EL (cell line): ENCODE data around the gene PTGS2.

Source experiments
- DNase-seq: peaks from one replicate; pipeline ENCODE4 v3.0.0-alpha.2; 2016

Gene PTGS2

DNA sequence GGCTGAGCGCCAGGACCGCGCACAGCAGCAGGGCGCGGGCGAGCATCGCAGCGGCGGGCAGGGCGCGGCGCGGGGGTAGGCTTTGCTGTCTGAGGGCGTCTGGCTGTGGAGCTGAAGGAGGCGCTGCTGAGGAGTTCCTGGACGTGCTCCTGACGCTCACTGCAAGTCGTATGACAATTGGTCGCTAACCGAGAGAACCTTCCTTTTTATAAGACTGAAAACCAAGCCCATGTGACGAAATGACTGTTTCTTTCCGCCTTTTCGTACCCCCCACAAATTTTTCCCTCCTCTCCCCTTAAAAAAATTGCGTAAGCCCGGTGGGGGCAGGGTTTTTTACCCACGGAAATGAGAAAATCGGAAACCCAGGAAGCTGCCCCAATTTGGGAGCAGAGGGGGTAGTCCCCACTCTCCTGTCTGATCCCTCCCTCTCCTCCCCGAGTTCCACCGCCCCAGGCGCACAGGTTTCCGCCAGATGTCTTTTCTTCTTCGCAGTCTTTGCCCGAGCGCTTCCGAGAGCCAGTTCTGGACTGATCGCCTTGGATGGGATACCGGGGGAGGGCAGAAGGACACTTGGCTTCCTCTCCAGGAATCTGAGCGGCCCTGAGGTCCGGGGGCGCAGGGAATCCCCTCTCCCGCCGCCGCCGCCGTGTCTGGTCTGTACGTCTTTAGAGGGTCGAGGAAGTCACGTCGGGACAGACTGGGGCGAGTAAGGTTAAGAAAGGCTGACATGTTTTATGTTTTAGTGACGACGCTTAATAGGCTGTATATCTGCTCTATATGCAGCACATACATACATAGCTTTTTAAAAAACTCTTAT, at the start of gene PTGS2:
PTGS2 (minus strand) TSS at position 179 of the 817 bp plus-strand sequence; CDS start at position 46, 133 bp downstream.
- peak; percentile 93 for DNase-seq

DNA sequence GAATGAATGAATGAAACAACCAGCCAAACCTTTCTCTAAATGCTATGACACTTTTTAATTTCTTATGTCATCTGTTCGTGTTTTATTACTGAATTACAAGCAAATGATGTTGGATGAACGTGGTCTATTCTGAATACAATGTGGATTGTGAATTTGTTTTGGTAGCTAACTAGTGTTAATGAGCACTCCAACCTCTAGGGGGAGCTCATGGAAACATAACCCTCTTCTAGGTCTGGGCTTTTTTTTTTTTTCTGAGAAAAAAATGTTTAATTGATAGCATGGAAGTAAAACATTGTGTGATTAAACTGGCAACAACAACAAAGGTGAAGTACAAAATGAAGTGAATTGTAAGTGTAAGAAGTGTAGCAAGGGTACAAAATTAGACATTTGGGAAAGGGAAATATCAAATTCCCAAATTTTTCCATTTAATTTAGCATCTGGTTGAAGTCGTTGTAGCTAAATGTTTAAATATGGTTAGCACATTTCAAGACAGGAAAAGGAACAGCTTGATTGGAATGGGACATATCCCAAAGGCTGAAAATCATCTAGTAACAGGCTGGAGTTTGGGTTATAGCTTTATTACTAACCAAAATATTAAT, 42.6 kb upstream of the PTGS2 start:
- DNase-seq, result peak; percentile 47

DNA sequence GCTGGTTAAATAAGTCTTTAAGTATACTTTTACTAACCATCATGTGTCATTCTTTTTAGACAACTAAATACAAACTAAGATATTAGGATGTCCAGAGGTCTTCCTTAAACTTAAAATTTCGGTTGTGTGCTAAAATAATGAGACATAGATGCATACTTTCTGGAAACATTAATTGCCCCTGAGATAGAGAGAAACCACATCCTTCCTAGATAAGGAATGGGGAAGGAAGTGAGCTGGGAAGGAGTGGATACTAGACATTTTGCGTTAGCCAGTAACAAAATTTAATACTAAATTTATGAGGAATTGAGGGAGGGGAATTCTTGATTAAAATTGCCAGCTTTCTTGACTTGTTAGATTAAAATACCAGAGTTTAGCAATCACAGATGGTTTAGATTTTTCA, 37.1 kb upstream of the PTGS2 start:
- no peak for DNase-seq

DNA sequence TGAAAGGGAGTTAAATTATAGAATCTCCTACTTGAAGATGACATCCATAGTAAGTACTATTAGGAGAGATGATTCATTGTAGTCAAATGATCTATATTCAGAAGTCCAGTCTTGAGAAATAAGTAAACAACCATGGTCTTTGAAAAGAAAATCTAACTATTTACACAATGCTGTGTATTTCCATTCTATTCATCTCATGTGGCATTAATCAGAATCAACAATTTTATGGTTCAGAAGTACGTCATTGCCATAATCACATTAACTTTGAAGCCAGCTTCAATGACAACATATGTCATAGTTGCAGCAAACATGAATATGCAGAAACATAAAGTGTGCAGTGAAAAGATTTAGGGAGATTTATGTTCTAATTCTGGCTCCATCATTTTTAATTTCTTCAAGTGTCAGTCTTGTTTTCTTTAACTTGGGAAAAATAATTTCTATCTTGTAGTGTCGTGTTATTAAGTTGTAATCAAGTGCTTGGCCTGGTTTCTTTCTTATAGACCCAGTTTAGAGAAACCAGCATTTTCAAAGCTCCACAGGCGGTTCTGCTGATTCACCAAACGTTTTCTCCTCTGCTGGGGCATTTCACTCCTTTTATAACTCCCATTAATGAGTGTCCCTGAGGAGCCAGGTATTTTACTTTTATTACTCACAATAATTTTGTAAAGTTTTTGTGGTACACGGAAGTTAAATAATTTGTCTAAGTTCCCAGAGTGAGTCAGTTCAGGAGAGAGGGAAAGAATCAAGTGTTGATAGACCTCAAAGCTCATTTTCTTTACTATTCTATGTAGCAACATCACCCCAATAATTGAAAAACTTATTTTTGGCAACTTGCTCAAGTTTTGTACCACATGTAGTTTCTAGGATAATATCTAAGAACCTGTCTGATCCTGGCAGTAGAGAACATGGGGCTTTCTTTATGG, 35.9 kb upstream of the PTGS2 start:
- DNase-seq, result no peak

DNA sequence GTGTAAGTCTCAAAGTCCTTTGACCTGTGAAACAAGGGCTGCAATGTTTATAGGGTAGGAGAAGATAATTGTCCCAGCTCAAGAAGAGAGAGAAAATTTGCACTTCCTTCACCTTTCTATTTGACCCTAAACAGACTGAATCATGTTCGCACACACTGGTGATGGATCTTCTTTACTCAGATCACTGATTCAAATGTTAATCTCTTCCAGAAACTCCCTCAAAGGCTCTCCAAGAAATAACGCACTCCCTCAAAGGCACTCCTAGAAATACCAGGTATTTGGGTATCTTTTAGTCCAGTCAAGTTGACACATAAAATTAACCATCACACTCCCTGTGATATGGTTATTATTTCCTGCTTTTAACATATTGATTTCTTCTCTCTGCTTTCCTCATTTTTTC, 30.5 kb upstream of the PTGS2 start:
- DNase-seq, result no peak

DNA sequence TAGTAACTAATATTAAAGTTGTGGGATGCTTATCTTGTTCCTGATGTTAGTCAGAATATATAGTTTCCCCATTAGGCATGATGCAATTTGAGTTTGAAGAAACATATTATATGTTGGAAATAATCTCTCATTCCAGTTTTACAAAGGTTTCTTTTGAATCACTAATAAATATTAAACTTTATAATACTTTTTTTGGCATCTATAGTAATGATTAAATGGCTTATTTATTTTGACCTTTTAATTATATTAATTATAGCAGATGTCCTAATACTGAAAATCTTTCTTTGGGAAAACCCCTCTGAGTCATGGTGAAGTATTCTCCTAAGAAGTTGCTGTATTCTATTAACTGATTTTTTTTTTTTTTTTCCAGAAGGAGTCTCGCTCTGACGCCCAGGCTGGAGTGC, 28.5 kb upstream of the PTGS2 start:
- DNase-seq, result peak; percentile 5

DNA sequence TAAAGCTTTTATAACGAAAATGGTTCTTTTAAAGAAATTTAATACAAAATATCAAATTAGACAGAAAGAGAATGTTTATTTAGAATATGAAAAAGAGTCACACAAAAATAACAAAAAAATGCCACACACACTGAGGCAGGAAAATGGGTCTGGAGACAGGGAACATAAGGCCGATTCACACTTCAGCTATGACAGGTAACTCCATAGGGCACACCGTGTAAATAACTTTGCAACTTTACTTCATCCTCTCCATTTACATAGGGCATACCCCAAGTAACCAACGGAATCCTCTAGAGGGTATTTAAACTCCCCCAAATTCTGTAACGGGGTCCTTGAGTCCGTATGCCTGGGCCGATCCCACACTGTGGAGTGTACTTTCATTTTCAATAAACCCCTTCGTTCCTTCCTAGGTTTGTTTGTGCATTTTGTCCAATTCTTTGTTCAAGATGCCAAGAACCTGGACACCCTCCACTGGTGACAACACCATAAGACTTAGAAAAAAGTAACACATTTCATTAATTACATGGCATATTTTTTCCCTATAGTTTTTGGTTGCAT, 23.1 kb upstream of the PTGS2 start:
- no peak for DNase-seq

DNA sequence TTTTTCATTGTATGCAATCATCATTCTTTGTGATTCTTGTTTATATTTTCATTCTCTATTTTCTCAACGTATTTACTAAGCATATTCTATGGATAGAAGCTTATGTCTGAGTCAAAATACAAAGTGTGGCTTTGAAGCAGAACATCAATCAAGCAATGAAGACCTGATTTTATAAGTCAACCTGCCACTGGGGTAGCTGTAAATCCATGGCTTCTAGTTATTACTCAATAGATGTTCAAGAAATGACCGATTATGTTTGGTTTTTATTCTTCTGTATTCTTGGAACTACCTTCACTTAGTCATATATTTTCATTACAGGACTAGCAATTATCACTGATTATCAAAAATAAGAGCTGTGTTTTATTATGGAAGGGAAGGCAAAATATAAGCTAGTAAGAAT, 20.5 kb upstream of the PTGS2 start:
- DNase-seq, result no peak

DNA sequence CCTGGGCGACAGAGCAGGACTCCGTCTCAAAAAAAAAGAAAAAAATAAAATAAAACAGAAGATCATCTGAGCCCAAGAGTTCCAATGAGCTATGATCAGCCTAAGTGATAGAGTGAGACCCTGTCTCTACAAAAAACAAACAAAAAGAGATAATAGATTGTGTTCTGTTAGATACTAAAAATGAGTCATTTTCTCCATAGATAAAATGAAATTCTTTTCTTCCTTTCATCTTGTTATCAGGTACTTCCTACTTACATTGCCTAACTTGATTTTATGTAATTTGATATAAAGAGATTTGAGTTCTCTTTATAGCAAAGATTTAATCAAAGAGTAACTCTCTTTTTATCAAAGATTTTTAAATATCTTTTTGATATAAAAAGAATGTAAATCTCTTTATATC, 19.3 kb upstream of the PTGS2 start:
- no peak for DNase-seq

DNA sequence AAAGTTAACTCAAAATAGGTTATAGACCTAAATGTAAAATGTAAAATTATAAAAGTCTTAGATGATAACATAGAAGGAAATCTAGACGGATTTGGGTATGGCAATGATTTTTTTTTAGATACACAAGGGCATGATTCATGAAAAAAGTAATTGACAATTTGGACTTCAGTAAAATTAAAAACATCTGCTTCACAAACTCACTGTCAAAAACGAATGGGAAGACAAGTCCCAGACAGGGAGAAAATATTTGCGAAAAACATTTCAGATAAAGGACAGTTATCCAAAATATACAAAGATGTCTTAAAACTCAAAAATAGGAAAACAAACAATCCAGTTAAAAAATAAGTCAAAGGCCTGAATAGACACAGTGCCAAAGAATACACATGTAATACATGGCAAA, 9.7 kb upstream of the PTGS2 start:
- DNase-seq, result no peak

DNA sequence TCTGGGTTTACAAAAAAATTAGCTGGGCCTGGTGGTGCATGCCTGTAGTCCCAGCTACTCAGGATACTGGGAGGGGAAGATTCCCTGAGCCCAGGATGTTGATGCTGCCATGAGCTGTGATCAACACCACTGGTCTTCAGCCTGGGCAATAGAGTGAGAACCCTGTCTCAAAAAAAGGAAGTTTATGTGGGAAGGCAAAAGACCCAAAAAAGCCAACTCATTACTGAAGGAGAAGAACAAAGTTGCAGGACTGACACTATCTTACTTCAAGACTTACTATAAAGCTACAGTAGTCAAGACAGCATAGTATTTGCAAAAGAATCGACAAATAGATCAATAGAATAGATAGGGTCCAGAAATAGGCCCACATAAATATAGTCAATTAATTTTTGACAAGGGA, 9.2 kb upstream of the PTGS2 start:
- no peak for DNase-seq

DNA sequence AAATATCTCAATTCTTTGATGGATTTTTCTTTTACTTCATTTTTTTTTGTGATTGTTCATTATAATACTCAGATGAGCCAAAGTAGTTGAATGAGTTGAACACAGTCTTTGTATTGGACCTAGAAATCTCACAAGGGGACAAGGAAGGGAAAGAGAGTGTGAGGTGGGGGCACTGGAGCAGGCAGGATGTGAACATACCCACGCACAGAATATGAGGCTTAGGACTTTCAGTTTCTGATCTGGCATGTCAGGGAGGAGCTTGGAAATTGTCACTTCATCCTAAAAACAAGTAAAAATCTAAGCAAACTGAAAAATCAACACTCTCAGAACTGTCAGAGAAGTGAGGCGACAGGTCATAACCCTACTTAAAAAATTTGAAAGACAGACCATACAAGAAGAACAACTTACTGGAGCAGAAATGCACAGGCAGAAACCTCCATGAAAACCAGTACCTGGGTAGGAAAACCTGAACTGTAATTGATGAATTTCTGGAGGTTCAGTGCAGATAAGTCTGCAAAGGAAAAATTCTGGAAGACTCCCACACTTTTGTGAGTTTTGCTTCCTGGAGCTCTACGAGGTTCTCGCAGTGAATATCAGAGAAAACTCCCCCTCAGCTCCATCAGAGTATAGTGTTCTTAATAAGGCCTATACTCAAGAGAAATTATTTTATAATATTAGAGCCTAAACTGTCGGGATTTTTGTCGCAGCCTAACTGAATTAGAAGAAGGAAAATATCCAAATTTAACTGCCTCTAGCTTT, 3.6 kb upstream of the PTGS2 start:
- no peak for DNase-seq

DNA sequence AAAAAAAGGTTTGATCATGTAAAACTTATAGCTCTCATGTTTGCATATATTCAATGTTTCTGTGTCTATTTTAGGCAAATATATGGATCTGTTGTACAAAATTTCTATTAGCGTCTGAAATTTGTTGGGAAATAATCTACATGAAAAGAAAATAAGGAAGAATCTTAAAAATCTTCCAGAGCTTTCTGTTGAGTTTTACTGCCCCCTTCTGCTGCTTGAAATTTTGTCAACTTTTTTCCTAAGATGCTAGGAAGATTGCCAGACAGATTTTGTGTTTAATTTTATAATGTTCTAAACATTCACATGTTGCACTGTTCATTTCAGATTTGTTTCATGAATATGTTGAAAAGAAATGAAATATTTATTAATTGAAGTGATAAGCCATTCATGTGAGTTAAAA, 2.5 kb upstream of the PTGS2 start:
- peak; percentile 15 for DNase-seq

DNA sequence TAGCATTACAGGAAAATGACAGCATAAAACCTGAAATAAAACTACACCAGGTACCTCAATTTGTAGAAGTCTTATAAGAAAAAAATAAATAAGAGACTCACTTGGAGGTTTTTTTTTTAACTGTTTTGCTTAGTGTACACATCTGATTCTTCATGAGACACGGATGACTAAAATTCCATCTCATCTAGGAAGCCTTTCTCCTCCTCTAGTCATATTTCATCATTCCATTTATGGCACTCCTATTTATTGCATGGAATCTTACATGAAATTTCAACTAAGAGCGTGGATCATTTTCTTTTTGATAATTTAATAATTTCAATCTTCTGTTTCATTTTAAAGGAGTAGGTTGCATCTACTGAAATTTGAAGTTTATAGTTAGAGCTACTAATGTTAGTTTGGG, 1.6 kb upstream of the PTGS2 start:
- DNase-seq, result peak; percentile 18

DNA sequence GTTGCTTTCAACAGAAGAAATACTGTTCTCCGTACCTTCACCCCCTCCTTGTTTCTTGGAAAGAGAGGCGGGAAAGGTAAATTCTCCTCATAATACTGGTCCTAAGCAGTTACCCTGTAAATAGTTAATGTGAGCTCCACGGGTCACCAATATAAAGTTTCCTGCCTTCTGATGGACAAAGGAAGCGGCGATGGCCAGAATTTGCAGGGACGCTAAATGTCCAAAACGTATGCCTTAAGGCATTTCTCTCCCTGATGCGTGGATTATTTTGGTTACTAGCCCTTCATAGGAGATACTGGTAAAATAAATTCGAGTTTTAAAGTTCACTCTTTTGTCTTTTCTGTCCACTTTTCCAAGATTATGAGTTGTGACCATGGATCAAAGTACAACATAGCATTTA, 898 bp upstream of the PTGS2 start:
- peak; percentile 16 for DNase-seq

DNA sequence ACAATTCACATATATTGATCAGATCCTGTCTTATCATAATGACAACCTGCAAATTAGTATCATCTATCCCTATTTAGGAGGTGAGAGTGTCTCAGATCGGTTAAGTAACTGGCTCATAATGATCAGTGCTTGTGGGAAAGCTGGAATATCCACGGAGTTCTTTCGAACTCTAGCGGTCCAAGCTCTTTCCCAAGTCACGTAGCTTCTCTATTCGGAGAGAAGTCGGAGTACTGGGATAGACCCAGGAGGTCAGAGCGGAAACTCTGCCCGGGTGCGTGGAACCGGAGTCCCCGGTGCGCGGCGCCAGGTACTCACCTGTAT, 339 bp downstream of the PTGS2 start:
- no peak for DNase-seq

DNA sequence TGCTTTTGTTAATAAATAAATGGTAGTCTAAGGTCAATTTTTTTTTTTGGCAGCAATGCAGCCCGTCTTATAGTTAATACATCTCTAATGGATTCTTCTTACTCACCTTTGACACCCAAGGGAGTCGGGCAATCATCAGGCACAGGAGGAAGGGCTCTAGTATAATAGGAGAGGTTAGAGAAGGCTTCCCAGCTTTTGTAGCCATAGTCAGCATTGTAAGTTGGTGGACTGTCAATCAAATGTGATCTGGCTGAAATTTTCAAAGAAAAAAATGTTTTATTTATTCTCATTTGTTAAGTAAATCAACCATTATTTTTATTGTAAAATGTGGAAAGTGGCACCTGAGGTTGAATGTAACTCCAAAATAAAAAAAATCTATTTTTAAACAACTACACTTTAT, 2.1 kb downstream of the PTGS2 start:
- no peak for DNase-seq

DNA sequence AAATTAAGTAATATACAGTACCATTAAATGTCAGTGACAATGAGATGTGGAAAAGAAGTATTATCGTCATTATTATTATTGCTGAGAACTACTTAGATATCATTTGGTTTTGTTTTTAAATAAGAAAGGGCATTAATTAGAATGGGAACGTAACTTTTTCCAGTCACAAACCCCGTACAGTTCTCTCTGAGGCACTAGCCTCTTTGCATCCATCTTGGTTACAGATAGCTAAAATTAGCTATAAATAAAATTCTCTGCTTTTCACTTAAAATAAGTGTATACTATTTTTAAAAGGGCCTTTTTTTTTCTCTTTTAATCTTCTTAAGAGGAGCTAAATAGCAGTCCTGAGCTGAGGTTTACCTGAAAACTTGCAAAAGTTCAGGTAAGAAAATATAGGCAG, 7.6 kb downstream of the PTGS2 start:
- no peak for DNase-seq

DNA sequence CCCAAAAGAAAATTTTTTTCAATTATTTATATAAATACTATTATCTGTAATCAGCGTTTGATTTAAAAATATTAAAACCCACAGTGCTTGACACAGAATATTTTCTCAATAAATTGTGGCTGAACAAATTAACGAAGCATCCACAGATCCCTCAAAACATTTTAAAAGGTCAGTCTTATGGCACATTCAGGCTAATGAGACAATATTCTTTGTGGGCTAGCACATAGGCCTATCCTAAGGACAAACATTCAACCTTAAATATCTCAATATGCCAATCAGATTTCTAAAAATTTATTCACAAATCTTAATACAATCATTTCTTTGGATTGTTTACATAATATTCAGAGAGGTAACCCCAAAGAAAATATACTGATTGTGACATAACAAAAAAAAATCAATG, 8.1 kb downstream of the PTGS2 start:
- no peak for DNase-seq

DNA sequence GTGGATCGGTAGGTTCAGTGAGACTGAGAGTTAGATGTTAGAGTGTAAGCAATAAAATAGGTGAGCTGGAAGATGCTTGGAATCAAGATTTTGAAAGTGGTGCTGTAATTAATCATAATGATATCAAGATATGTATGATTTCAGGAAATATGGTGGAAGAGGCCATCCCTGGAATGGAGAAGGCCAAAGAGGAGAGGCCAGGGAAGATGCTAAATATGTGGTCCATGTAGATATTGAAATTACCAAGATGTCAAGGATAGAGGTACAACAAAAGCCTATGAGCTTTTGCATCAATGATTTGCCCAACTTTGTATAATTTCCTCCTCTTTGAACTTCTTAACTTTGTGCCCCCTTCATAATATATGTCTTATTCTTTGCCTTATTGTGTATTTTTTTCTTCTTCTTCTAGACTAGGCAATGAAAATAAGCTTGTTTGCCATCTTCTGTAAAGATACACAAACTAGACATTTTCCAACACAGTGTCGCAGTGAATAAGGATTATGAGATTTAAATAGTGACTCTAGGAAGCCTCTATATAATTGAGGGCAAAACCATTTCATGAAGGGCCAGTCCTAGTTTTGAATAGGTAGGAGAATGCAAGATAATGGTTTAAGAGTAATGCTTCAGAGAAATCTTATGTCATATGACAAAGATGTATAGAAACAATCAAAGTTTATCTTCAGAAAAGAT, 8.9 kb downstream of the PTGS2 start:
- no peak for DNase-seq

DNA sequence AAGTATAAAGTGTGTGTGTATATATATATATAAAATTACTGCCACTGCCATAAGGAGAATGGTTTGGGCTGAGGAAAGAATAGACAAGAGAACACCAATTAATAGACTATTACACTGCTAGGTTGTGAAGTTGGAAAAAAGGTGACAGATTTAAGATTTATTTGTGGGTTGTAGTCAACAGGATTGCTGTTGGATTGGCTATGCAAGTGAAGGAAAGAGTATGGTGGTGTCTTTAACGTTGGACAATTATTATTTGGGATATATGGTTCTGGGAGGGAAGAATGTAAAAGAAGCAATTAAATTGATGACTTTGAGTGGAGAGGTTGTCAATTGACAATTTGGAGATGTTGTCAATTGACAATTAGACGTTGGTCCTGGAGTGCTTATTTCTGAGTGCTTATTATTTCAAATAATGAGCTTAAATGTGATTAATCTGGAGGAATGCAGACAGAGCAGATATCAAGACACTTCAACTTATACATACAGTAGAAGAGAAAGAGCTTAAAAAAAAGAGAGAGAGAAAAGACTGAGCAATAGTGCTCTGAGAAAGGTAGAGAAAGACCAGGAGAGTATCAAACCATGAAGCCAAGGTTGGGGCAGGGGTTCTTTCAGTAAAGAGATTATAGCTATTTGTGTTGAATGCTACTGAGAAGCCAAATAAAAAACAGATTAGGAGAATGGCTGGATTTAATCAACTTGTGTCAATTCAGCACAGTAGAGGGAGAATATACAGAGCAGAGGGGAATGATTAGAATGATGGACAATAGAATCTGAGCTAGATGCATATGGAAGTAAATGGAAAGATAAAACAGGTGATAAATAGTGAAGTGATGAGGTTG, 9.7 kb downstream of the PTGS2 start:
- no peak for DNase-seq
